K562 (cell line): Measurements from ENCODE around the gene HMX3. TPM values are rescaled to one million over a fixed set of nuclear protein-coding genes. Genes with fewer than 3 reads are reported as not detected.

Experiments
- ATAC-seq: fragments of 200-7000 bp; cut with Tn5 transposase; 3 replicates; pipeline ENCODE4 v1.9.1; 2020; ENCODE audit warnings: moderate library complexity
- BruUV-seq: library from RNA; stranded (reverse); fragments of 400-500 nt; replicated peaks from 2 replicates; lab custom pipeline; 2021; lab: Mats Ljungman, UMichigan
- CTCF ChIA-PET: fragments of 300-600 bp; formaldehyde crosslinking; extraction: SDS; loops from one replicate; lab custom pipeline; 2021; ENCODE audit warnings: low intra/inter-chr PET ratio; lab: Yijun Ruan, JAX
- POLR2A ChIA-PET: fragments of 300-600, 350-650 bp; sonication (Branson Sonifier 250); formaldehyde crosslinking; extraction: SDS; loops from one replicate; lab custom pipeline; 2021; ENCODE audit warnings: antibody characterized with exemption, inconsistent platforms; lab: Yijun Ruan, JAX
- DNase-seq, 4 experiments: peaks; one replicate each; pipeline versions ENCODE4 v3.0.0 to v3.0.0-alpha.2; 2011 to 2018; ENCODE audit warnings: low spot score in 3 of 4, mixed read lengths in 3 of 4; ENCODE audit errors: extremely low read depth in 1 of 4
- FAIRE-seq: peaks from 2 replicates; lab custom pipeline; 2011; peaks lifted over from hg19 to GRCh38; lab: Jason Lieb, UNC
- H2AFZ ChIP-seq: 2 replicates; pipeline ENCODE4 v1.6.0; 2011; ENCODE audit warnings: low read depth, low read length, control low read depth, inconsistent platforms
- H3K27ac ChIP-seq: fragments of 200-600 bp; 3 replicates; pipeline ENCODE4 v1.8.0; 2011; ENCODE audit warnings: low read depth, mild to moderate bottlenecking, control low read depth, inconsistent platforms, low read length, moderate library complexity, mixed read lengths; ENCODE audit errors: extremely low read depth
- H3K27me3 ChIP-seq, 2 experiments: fragments of 300-600 bp in 1 of 2; 2 replicates in 1 of 2; 3 replicates in 1 of 2; pipeline versions ENCODE4 v1.6.0 to v1.8.0; 2011; ENCODE audit warnings: inconsistent platforms in 2 of 2, low read length in 2 of 2, mild to moderate bottlenecking in 1 of 2, mixed read lengths in 1 of 2, moderate library complexity in 1 of 2; ENCODE audit not compliant: control insufficient read depth in 2 of 2, insufficient read depth in 2 of 2
- H3K36me3 ChIP-seq: fragments of 300-600 bp; 3 replicates; pipeline ENCODE4 v1.8.0; 2011; ENCODE audit warnings: mild to moderate bottlenecking, low read length, inconsistent platforms; ENCODE audit not compliant: control insufficient read depth, insufficient read depth
- H3K4me1 ChIP-seq, 2 experiments: fragments of 200-600 bp in 1 of 2; replicated peaks in 1 of 2; 2 replicates in 1 of 2; 3 replicates in 1 of 2; pipeline versions ENCODE4 v1.5.1 to v1.8.0; 2011; ENCODE audit warnings: inconsistent platforms in 2 of 2, low read length in 2 of 2, mild to moderate bottlenecking in 1 of 2, mixed read lengths in 1 of 2, moderate library complexity in 1 of 2; ENCODE audit not compliant: control insufficient read depth in 2 of 2, insufficient read depth in 2 of 2
- H3K4me2 ChIP-seq: 2 replicates; pipeline ENCODE4 v1.6.1; 2011; ENCODE audit warnings: low read length, control low read depth, inconsistent platforms, mixed read lengths; ENCODE audit not compliant: insufficient read depth
- H3K4me3 ChIP-seq: fragments of 200-600 bp; sonication (generic), shearing (Covaris generic); 2 replicates; pipeline ENCODE4 v1.5.1; 2016; ENCODE audit warnings: control low read depth, inconsistent platforms
- H3K79me2 ChIP-seq: fragments of 200-600 bp; 3 replicates; pipeline ENCODE4 v1.8.0; 2011; ENCODE audit warnings: low read length, inconsistent platforms; ENCODE audit not compliant: control insufficient read depth, insufficient read depth
- H3K9ac ChIP-seq, 2 experiments: 2 replicates each; pipeline versions ENCODE4 v1.6.0 to v1.6.1; 2011; ENCODE audit warnings: low read depth in 2 of 2, low read length in 2 of 2, control low read depth in 1 of 2, inconsistent platforms in 1 of 2, mild to moderate bottlenecking in 1 of 2, mixed read lengths in 1 of 2; ENCODE audit not compliant: insufficient read depth in 1 of 2
- H3K9me1 ChIP-seq: one replicate; pipeline ENCODE4 v1.6.0; 2011; ENCODE audit warnings: inconsistent platforms, mild to moderate bottlenecking, low read length, moderate library complexity; ENCODE audit not compliant: control insufficient read depth, insufficient read depth
- H3K9me3 ChIP-seq: replicated peaks from 2 replicates; pipeline ENCODE4 v1.5.1; 2011; ENCODE audit warnings: low read depth, low read length, inconsistent platforms; ENCODE audit not compliant: control insufficient read depth, insufficient read depth
- H4K20me1 ChIP-seq: replicated peaks from 2 replicates; pipeline ENCODE4 v1.6.1; 2011; ENCODE audit warnings: low read length, inconsistent platforms, mixed read lengths; ENCODE audit not compliant: control insufficient read depth, insufficient read depth
- AFF4 ChIP-seq: sonication (generic); formaldehyde crosslinking; IDR thresholded peaks from 2 replicates; pipeline ENCODE4 v1.8.0; 2023; ENCODE audit warnings: mild to moderate bottlenecking, missing genetic modification reagents
- ATF1 ChIP-seq, 2 experiments: fragments of 450-650 bp in 1 of 2; IDR thresholded peaks; 2 replicates each; pipeline ENCODE4 v1.6.1; 2016; ENCODE audit warnings: missing compliant biosample characterization in 1 of 2, missing genetic modification characterization in 1 of 2
- BRCA1 ChIP-seq, 2 experiments: fragments of 450-650 bp in 1 of 2; sonication (generic) in 1 of 2; formaldehyde crosslinking in 1 of 2; IDR thresholded peaks; 2 replicates each; pipeline versions ENCODE4 v1.5.0 to v1.6.1; 2017 to 2020; ENCODE audit warnings: mild to moderate bottlenecking in 1 of 2, missing genetic modification reagents in 1 of 2
- CREB5 ChIP-seq: fragments of 250-450 bp; sonication (Bioruptor Pico); IDR thresholded peaks from 2 replicates; pipeline ENCODE4 v1.5.0; 2020; ENCODE audit warnings: mild to moderate bottlenecking
- ERF ChIP-seq: fragments of 450-650 bp; formaldehyde crosslinking; IDR thresholded peaks from 2 replicates; pipeline ENCODE4 v1.4.0; 2020; ENCODE audit warnings: mild to moderate bottlenecking, mixed read lengths
- MAFG ChIP-seq: fragments of 450-650 bp; conservative IDR thresholded peaks from 2 replicates; pipeline ENCODE4 v1.6.1; 2016; ENCODE audit warnings: missing genetic modification characterization, missing compliant biosample characterization
- MCM7 ChIP-seq, 2 experiments: fragments of 450-650 bp; IDR thresholded peaks; 2 replicates each; pipeline ENCODE4 v1.6.1; 2016 to 2018
- MECOM ChIP-seq: fragments of 250-450 bp; sonication (Bioruptor Pico); IDR thresholded peaks from 2 replicates; pipeline ENCODE4 v1.8.0; 2022; ENCODE audit warnings: inconsistent platforms
- NR2C1 ChIP-seq, 2 experiments: fragments of 450-650 bp; IDR thresholded peaks; 2 replicates each; pipeline ENCODE4 v1.6.1; 2017; ENCODE audit warnings: mild to moderate bottlenecking in 2 of 2, antibody characterized with exemption in 1 of 2, inconsistent platforms in 1 of 2, missing compliant biosample characterization in 1 of 2, missing genetic modification characterization in 1 of 2
- ZNF217 ChIP-seq: sonication (generic); formaldehyde crosslinking; IDR thresholded peaks from 2 replicates; pipeline ENCODE4 v1.8.0; 2022; ENCODE audit warnings: mild to moderate bottlenecking, missing genetic modification reagents
- ZNF23 ChIP-seq: fragments of 250-450 bp; sonication (Bioruptor Pico); IDR thresholded peaks from 2 replicates; pipeline ENCODE4 v1.4.0; 2020; ENCODE audit warnings: mild to moderate bottlenecking
- ZNF316 ChIP-seq: fragments of 450-650 bp; IDR thresholded peaks from 2 replicates; pipeline ENCODE4 v1.6.1; 2016
- WGBS: fragments of 100-300 bp; shearing (Covaris generic); methylation state at CpG from one replicate; pipeline ENCODE4 v1.1.6; 2016; ENCODE audit warnings: low coverage, mixed read lengths; ENCODE audit not compliant: insufficient coverage; ENCODE audit errors: missing lambda C conversion rate; 5-methylcytosine and 5-hydroxymethylcytosine counted together
- in situ Hi-C: fragments of 300-500 bp; cut with MboI; formaldehyde crosslinking; loops from 4 replicates; pipeline ENCODE4 v1.15.0; 2018; ENCODE audit warnings: inconsistent platforms, mixed read lengths
- intact Hi-C: fragments of 100-400 bp; cut with micrococcal nuclease; formaldehyde crosslinking; loops from 2 replicates; pipeline ENCODE4 v1.14.2; 2022
- polyA plus RNA-seq, 8 experiments: library from polyadenylated mRNA; depleted of rRNA in 4 of 8; stranded (reverse) in 5 of 8; unstranded in 3 of 8; fragments of >200 nt; fragmentation: Nextera tagmentation in 2 of 8; fragmentation: Illumina TruSeq in 1 of 8; extraction: Ambion mirVana in 2 of 8; extraction: Trizol in 1 of 8; gene quantifications; 2 replicates each; pipeline versions ENCODE4 v1.2.1 to v1.2.3, GENCODE V29; 2011 to 2014; ENCODE audit warnings: inconsistent platforms in 1 of 8, missing spikeins in 1 of 8
- total RNA-seq, 7 experiments: library from RNA; depleted of rRNA in 6 of 7; stranded (reverse); fragments of >200 nt in 6 of 7; fragmentation: Illumina TruSeq in 2 of 7; extraction: Trizol in 2 of 7; gene quantifications; 2 replicates each; pipeline versions ENCODE4 v1.2.1 to v1.2.3, GENCODE V29; 2011 to 2021; ENCODE audit warnings: low replicate concordance in 1 of 7

Gene HMX3
- total and polyA plus RNA-seq, 9 of the 15 experiments (the other 6 are each of a cell fraction or from before 2014, with no cell fraction given) = 0.55 to 43.5 (median 7.4) TPM; not detected in 2

- Histone ChIP-seq H3K9ac (no peak overlapping the region), H4K20me1 (no peaks in the 10 kb centered on the region), H3K4me1 (no peaks in the 10 kb centered on the region), H3K27ac (no peak overlapping the region), H3K4me3 (no peak overlapping the region), H3K79me2 (no peaks in the 10 kb centered on the region), H3K9me3 (no peaks in the 10 kb centered on the region), H2AFZ (no peak overlapping the region), H3K9me1 (no peaks in the 10 kb centered on the region), H3K4me2 (no peak overlapping the region), H3K27me3 (peaks cover 2 to 42% of the 10 kb centered on the region in 2 experiments; a peak in 3 of 5 replicates), H3K36me3 (no peaks in the 10 kb centered on the region)
- TF ChIP-seq MCM7 (IDR thresholded peaks at IDR 0.05) = no peak
- TF ChIP-seq ZNF217 (CRISPR knock-in tag) = no peak
- ChIA-PET CTCF (no interaction called here), POLR2A (interaction anchor here (0.7 kb wide), 1 partner anchor 12 kb away, joined by 3 read pairs; no protein-coding TSS in a partner anchor)
- FAIRE-seq = no peak
- intact Hi-C loops = no loop called here
- WGBS = 8% methylated on average over 9 of the region's 9 CpGs
- DNase-seq = no peak
- no peak for ATAC-seq
- no TSS peak for BruUV-seq
- in situ Hi-C loops = no loop called here
Measured at GRCh38 chr10:123101872-123102271, 33.9 kb upstream of the HMX3 start.

GRCh38 chr10:123102673-123103072 is 33.1 kb upstream of the HMX3 start:
- Histone ChIP-seq H3K79me2 (no peaks in the 10 kb centered on the region), H2AFZ (no peak overlapping the region), H3K36me3 (no peaks in the 10 kb centered on the region), H3K9me3 (no peaks in the 10 kb centered on the region), H3K9ac (no peak overlapping the region), H4K20me1 (no peaks in the 10 kb centered on the region), H3K27me3 (peaks cover 2 to 42% of the 10 kb centered on the region in 2 experiments; a peak in 3 of 5 replicates), H3K4me3 (no peak overlapping the region), H3K27ac (no peak overlapping the region), H3K4me2 (no peak overlapping the region), H3K9me1 (no peaks in the 10 kb centered on the region), H3K4me1 (no peaks in the 10 kb centered on the region)
- no TSS peak for BruUV-seq
- intact Hi-C loops (no loop called here), in situ Hi-C loops (no loop called here)
- FAIRE-seq (no peak), DNase-seq (no peak), ATAC-seq (no peak)
- ChIA-PET CTCF (no interaction called here), POLR2A (interaction anchor here (0.7 kb wide), 1 partner anchor 13 kb away, joined by 3 read pairs; no protein-coding TSS in a partner anchor)
- WGBS = 0% methylated on average over 2 of the region's 2 CpGs
- TF ChIP-seq NR2C1 (IDR thresholded peaks at IDR 0.05) = no peak
- no peak for TF ChIP-seq NR2C1 (tag; IDR thresholded peaks at IDR 0.05)
- no peak for TF ChIP-seq ATF1 (CRISPR knock-in tag; IDR thresholded peaks at IDR 0.05)
- TF ChIP-seq ATF1 (tag; IDR thresholded peaks at IDR 0.05) = no peak
- no peak for TF ChIP-seq ZNF23
- TF ChIP-seq MECOM (CRISPR knock-in tag) = no peak
- no peak for TF ChIP-seq CREB5
- TF ChIP-seq MAFG (tag) = no peak
- TF ChIP-seq ERF (CRISPR knock-in tag) = no peak
- no peak for TF ChIP-seq AFF4 (CRISPR knock-in tag)
- TF ChIP-seq ZNF316 = no peak
- no peak for TF ChIP-seq BRCA1 (IDR thresholded peaks at IDR 0.05)
- no peak for TF ChIP-seq BRCA1 (CRISPR knock-in tag; IDR thresholded peaks at IDR 0.05)
